ENCODE data around the gene CHST6.

DNA sequence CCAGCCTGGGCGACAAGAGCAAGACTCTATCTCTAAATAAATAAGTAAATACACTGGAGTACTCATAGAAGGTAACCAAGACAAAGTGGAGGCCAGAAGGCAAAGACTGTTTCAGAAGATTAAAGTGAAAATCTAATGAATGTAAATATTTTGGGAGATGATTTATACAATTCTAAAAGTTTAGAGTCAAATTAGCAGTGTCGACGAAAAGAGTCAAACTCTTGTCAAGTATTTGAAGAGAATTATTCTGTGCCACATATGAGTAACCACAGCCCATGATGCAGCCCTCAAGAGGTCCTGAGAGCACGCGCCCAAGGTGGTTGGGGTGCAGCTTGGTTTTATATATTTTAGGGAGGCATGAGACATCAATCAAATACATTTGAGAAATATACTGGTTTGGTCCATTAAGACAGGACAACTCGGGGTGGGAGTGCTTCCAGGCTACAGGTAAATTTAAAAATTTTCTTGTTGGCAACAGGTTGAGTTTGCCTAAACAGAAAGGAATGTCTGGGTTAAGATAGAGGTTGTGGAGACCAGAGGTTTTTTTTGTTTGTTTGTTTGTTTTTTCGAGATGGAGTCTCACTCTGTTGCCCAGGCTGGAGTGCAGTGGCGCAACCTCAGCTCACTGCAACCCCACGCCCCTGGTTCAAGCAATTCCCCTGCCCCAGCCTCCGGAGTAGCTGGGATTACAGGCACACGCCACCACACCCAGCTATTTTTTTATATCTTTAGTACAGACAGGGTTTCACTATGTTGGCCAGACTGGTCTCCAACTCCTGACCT lies 65.4 kb downstream of the CHST6 start:
- TF ChIP-seq POLR2A (IDR thresholded peaks at IDR 0.05) (no peak), CTCF (IDR thresholded peaks at IDR 0.05) (no peak)
